ENCODE results near the gene SH3D21. TPM values are rescaled to one million over a fixed set of nuclear protein-coding genes. Genes with fewer than 3 reads are reported as not detected.

Gene SH3D21
- polyA plus RNA-seq, 1 donor: 2.8 TPM

DNA sequence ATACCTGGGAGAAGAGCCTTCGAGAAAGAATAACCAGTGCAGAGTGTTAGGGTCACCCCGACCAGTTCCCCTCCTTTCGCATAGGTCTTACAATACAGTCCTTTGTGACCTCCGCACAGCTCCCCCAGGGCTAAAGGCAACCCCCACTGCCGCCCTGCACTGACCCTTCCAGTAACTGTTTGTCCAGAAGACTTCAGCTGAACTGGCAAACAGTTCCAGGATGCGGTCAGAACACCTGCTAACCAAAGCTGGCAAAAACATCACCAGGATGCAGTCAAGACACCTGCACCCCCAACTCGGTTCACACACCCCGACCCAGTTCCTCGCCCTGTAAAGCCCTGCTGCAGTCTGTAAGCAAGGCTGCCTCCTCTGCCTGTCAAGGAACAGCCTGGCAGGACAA, 23.6 kb downstream of the SH3D21 start:
- no peak for DNase-seq (ENCODE audit: low read depth)

DNA sequence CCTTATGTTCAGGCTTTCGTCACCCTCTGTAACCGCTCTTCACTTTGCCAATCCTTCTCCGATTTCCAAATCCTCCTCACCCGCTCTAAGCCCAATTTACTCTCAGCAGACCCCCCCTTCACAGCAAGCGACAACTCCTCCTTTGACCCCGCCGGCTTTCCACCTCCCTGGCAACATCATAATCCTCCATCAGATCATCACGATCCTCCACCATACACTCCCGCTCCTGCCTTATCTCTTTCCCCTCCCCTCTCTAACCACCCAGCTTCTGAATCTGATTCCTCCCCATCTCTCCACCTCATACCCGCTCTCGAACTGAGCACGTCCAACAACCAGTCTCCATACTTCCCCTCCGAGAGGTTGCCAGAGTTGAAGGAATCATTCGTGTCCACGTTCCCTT, 24.8 kb downstream of the SH3D21 start:
- DNase-seq (ENCODE audit: low read depth): no peak

DNA sequence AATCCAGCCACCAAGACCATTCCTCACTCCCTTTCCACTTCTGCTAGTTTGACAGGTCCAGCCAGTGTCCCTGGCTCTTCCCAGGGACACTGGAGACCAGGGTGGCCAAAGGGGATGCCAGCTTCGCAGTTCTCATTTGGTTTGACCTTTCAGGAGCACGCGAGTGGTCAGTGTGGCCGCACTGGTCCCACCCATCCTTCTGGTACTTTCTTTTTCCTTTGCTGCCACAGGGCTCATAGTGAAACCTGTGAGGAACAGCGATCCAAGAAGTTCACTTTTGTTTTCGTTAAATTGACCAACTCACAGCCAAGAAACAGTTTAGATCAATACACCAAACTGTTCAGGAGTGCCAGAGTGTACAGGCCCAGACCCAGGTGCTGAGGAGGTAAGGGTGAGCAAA, 31.7 kb downstream of the SH3D21 start:
- no peak for DNase-seq (ENCODE audit: low read depth)

DNA sequence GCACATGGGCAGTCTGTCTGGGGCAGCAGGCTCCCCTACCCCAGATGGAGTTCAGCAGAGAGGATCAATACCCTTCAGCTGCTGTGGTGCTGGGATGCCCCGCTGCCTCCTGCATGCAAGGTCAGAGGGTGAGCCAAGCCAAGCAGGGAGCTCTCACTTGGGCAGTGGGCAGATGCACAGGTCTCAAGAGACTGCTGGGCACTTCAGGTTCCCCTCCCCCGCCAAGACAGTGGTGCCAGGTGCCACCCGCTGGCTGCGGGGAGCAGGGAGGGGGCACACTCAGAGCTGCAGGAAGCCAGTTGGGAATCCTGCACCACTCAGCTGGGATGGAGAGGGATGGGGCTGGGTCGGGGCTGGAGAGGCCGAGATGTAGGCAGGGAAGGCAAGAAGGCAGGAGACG, 33.0 kb downstream of the SH3D21 start:
- DNase-seq (ENCODE audit: low read depth): no peak

DNA sequence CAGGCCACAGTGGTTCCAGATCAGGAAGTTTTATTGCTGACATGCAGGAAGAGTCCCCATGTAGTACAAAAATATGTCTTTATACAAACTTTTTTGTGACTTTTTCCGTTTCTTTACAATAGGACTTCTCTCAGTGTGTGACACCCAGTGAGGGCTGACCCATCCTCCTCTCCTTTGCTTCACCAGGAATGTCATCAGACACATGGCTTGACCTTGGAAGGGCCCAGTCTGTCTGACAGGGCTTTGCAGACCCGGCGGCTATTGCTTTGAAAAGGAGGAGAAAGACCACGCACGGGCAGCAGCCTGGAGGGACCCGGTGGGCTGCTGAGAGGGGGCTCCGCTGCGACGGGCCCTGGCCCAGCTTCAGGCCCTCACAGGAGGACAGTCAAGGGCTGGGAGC, 33.4 kb downstream of the SH3D21 start:
- no peak for DNase-seq (ENCODE audit: low read depth)

DNA sequence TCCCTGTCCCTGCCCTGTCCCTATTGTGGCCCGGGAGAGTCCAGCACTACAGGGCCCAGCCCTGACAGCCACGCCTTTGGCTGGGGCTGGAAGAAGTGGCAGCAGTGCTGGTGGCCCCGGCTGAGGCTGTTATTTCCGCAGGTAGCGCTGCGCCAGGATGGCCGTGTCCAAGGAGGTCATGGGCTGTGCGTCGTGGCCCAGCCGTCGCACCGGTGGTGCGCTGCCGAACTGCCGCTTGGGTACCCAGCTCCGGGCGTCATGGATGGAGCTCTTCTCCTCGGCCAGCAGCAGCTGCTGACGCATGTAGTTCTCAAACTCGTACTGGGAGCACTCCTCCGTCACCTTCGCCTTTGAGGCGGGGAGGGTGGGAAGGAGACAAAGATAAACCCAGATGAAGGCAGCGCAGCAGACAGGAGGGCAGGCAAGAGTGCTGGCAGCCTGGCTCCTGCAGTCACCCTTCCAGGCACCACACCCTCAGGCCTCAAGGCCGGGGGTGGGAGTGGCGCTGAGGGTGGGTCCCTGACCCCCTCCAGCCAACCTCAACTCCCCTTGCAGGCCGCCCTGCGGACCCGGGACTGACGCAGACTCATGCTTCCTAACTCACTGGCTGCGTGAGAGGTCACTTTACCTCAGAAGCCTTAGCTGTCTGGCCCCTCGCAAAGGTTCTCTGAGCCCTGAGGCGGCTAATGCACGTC, 35.6 kb downstream of the SH3D21 start:
- no peak for DNase-seq (ENCODE audit: low read depth)

DNA sequence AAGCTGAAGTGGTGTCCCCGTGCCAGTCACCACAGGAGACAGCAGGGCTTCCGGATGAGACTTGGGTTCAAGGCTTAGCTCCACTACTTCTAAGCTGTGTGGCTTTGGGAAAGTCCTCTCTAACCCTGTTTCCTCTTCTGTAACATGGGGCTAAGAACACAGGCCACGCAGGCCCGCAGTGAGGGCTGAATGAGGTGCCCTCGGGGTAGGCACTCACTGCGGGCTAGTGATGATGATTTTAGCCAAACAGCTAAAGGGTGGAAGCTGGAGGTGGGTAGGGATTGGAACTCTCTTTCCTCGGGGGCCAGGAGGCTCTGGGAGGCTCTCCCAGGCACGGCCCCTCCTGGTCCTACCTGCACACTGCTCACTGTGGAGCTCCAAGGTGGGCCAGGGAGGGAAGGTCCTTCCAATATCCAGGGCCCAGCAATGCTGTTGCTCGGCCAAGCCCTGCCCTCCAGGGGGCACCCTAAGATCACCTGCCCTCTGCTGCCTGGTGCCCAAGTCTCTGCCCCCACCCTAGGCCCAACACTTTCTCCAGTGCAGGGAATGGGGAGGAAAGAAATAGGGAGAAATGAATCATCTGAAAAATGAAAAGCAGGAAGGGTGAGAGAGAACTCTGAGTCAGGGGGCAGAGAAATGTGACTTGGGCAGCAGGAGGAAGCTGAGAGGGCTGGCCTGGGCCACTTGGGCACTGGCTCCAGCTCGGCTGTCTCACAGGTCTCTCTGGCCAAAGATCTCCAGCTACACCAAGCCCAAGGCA, 36.4 kb downstream of the SH3D21 start:
- no peak for DNase-seq (ENCODE audit: low read depth)

DNA sequence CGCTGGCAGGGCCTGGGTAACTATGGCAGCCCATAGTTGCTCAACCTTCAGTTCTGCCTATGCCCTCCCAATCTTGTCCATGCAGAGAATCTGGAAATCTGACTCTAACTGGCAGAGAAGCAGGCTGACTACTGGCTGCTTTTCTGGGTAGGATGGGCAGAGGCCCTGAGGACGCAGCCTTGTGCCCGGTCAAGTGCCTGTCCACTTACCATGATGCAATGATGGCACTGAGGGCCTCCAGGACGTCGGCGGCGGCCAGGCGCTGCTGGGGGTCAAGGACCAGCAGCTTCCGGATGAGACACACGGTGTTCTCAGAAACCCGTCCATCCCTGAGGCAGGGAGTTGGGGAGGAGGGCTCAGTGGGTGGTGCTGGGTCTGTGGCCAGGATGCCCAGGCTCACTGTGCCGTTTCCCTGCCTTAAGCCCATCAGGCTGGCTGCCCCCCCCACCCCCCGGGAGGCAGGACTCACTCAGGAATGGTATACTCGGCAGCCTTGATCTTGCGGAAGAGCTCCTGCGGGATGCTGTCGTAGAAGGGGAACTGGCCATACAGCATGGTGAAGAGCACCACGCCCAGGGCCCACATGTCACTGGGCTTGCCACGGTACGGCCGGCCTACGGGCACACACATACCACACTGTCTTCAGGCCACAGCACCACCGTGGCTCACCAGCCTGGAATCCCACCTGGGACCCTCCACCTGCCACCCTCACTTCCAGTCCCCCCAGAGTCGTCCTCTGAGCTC, 37.7 kb downstream of the SH3D21 start:
- DNase-seq (ENCODE audit: low read depth): no peak

DNA sequence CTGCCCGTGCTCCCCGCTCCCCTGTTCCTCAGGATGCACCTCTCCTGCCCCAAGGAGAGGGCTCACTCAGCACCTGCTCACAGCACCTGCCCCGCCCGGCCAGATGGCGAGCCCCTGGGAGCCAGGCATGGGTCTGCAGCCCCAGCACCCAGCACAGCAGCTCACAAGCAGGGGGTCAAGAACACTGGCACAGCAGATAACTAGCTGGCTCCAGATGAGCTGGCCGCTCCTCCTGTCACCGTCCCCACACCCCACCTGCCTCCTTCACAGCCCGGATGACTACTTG, 38.2 kb downstream of the SH3D21 start:
- DNase-seq (ENCODE audit: low read depth): no peak

DNA sequence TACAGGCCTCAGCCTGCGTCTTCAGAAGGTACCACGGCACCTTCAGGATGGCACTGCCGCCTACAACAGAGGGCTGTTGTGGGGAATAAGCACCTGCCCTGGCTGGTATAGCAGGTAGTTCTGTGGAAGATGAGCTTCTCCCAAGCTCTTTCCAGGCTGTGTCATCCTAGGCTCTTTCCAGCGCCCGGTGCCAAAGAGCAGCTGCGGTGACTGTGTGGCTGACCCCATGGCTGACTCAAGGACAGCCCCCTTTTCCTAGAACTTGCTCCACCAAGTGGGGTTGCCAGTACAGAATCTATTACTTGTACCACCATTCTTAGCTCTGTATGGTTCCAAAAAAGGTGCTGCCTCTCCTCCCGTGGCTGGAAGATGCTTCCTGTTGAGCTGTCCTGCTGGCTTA, 39.2 kb downstream of the SH3D21 start:
- no peak for DNase-seq (ENCODE audit: low read depth)

DNA sequence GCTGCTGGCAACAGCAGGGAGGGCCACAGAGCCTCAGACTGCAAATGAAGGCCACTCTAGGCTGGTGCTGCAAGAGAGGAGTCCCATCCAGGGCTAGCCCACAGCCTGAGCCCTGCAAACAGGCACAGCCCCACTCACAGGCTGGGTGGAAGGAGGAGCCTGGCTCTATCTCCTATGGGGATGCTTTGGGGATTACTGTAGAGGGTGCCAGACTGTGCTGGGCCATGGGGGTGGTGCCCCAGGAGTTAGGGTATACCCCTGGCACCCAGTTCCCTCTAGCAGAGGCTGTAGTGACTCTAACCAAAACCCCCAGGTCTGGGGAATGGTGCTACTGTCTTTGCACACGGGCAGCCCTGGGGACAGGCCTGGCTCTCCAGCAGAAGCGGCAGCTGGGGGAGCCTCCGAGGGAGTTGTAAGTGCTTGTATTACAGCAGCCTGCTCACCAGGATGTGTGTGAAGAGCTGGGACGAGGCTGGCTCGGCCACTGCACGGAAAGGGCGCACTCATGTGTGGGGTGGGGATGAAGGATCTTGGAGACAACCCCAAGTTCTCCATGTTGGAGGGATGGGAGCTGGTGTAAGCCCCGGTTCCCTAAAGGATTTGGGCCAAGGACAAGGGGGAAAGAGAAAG, 40.7 kb downstream of the SH3D21 start:
- DNase-seq (ENCODE audit: low read depth): no peak

DNA sequence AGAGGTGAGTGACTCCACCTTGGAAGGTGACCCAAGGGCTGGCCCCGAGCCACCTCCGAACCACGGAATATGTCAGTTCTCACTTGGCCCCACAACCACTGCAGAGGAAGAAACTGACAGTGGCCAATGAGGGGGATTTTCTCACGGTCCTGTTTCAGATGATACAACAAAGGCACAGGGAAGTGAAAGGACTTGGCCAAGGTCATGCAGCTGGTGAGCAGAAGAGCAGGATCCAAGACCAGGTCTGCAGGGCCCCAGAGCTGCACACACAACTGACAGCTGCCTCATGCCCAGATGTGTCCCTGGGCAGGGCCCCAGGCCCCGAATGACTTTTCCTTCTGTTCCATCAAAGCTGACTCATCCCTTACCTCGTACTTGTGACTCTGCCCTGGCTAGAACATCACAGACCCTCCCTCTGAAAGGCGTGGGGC, 43.1 kb downstream of the SH3D21 start:
- no peak for DNase-seq (ENCODE audit: low read depth)

DNA sequence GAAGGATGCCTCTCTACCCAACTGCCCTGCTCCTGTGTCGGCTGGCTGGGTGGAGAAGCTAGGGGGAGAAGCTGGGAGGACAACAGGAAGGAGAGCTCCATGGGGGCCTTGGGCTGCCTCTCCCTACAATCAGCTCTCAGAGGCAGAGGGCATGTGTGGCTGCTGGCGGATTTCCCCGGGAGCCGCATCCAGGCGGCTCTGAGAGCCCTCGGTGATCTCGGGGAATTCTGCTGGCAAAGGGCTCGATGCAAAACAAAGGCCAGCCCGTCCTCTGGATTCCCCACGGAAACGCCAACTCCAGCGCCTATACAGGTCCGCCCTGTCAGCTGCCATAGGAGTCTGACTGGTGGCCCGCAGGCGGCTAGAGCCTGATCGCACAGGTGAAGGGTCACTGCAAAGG, 43.7 kb downstream of the SH3D21 start:
- DNase-seq (ENCODE audit: low read depth): no peak

DNA sequence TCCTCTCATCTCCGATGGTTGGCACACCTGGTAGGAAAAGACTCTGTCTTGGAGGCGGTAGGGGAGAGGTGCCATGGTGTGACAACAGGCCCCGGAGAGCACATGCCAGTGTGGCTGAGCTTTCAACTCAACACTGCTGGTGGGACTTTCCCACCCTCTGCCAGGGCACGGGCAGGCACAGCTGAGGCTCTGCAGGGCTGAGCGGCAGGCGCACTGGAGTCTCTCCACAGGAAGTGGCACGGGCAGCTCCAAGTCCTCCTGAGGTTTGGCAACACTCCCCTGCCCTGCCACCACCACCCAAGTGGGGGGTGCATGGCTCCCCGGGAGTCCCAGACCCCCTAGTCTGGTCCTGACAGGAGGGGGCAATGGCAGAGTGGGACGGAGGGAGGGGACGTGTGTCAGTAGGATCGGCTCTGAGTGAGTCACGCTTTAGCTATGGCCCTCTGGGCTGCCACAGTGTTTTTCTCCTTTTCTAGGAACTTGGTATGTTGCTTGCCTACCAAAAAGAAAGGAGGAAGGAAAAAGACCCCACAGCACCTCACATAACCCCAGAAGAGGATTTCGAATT, 44.6 kb downstream of the SH3D21 start:
- DNase-seq (ENCODE audit: low read depth): no peak

DNA sequence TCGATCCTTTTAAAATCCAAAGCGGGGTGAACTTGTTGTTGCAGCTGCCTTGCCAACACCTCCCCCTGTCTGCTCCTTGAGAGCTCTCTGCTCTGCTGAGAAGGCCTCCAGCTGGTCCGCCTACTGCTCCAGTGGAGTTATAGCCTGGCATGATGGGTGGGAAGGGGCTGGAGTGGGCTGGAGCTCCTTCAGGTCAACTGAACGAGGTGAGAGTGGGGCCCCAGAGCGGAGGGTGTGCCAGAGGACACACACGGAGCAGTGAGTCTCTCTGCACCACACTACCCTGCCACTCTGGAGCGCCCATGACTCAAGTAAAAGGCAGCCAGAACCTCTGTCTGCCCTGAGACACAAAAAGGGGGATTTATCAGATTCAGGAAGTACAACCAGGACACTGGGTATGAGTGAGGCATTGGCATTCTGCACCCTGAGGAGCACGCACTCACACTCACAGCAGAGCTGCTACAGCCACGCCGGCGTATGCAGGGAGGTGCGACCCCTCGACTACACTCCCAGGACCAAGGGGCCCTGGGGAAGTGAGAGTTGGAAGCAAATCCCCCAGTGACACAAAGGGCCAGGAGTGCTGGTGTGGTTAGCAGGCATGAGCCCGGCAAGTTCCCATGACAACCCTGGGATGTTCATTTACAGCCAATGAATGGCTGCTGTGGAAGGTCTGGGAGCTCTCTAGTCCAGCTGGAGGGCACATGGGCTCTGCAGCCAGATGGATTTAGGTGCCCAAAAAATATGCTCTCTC, 45.2 kb downstream of the SH3D21 start:
- DNase-seq (ENCODE audit: low read depth): no peak

DNA sequence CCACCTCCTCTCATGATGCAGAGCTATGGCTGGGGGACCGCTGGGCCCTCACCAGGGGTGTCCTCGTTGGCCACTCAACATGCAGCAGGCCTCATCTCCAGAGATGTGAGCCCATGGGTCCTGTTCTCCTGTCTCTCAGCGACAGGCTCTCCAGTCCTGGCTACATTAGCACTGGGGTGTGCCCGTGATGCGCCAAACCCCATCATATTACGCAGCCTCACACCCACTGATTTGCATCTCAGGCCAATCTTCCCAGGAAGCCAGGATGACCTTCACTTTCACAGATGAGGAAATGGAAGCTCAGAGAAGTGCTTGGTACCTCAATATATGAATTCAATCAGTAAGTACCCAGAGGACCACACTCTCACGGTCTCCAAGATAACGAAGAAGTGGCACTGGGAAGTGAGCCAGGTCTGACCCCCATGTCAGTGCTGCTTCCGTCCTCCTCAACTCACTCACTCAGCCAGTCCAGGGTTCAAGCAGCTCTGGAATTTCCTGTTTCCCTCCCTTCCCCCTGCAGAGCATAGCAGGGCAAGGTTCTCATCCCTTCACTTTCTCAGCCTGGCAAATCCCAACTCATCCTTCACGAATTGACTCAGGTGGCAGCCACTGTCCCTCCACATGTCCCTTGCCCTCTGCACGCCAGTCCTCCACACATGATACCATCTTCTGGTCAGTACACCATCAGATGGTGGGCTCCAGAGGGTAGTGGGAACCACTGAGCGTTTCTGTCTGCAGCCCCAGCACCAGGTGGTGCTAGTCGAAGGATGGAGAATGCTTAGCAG, 46.1 kb downstream of the SH3D21 start:
- DNase-seq (ENCODE audit: low read depth): no peak

DNA sequence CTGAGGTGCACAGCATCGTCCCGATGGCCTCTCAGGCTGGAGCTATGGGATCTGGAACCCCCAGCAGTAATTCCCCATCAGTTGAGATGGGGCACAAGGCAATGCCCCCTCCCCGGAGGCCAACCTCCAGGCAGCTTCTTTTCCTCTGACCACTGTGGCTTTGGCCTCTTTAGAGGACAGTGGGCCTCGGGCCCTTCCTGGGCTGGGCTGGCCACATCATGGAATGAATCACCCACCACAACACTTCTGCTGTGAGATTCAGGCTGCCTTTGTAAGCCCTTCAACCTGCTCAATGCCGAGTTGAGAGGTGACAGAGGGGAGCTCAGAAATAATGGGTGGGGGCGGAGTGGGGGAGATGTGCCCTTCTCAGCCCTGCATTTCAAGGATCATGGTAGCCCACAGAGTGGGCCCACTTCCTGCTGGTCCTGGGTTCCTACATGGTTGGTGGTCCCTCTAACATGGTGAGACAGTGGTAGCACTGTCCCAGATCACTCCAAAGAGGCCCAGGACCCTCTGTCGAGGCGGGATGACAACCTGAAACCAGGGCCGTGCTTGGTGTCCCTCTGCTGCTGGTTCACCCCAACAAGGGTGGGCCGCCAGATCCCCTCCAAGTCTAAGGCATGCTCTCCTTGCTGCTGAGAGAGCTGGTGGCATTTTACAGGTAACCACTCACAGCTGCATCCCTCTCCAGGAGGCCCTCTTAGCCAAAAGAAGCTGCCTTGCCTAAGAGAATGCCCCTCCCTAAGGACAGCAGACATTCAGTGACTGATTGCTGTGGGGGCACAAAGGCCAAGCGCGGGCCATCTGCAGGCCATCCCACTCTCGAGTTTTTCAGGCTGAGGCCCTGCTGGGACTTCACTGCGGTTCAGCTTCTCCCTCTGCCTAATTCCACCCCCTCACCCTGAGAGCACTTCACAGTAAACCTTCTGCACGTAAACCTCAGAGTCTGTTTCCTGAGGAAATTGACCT, 47.0 kb downstream of the SH3D21 start:
- DNase-seq (ENCODE audit: low read depth): no peak

DNA sequence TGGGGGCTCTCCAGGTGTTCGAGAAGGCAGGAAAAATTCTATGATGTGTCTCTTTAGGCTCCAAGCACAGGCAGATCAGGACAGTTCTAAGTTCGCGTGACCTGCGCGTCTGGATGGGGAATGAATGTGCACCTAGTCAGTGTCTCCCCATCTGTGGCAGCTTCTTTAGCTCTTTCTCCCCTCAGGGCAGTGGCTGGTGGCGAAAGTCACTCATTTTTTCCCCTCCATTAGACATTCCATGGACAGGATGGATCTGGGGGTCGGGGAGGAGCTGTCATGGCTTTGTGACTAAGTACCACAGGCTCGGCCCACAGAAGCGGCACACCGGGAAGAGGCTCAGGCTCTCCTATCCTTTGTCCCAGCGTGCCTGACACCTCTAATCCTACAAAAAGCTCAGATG, 48.3 kb downstream of the SH3D21 start:
- no peak for DNase-seq (ENCODE audit: low read depth)

DNA sequence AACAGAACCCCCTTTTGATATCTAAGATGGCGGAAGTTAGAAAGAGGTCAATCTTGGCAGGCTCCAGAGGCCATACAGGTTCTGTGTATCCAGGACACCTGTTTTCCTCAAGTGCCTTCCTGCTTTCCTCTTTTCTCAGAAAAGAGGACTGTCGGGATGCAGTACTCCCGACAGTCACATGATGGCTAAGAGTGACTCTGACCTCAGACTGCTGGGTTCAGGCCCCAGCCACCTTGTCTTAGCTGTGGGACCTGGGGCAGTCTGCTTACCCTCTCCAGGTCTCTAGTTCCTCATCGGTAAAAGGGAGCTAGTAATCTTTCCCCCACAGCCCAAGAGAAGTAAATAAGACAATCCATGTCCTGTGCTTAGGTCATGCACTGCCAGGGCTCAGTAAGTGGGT, 49.6 kb downstream of the SH3D21 start:
- no peak for DNase-seq (ENCODE audit: low read depth)

All from forelimb muscle (tissue), 1 donor.